Liver (tissue), 3 donors: ENCODE results near the gene FGFR4.

Experiments
- FOXA1 ChIP-seq: IDR thresholded peaks from 2 replicates; pipeline ENCODE4 v1.6.1; 2016; ENCODE audit warnings: antibody characterized with exemption
- GABPA ChIP-seq, 2 donors: IDR thresholded peaks in 1 of 2; conservative IDR thresholded peaks in 1 of 2; 2 replicates each; pipeline ENCODE4 v1.6.1; 2016; ENCODE audit warnings: antibody characterized with exemption in 2 of 2, mild to moderate bottlenecking in 1 of 2, moderate library complexity in 1 of 2
- JUND ChIP-seq, 2 donors: IDR thresholded peaks; 2 replicates each; pipeline ENCODE4 v1.6.1; 2016; ENCODE audit warnings: antibody characterized with exemption in 2 of 2
- SP1 ChIP-seq: IDR thresholded peaks from 2 replicates; pipeline ENCODE4 v1.6.1; 2018; ENCODE audit warnings: antibody characterized with exemption, mild to moderate bottlenecking
- YY1 ChIP-seq: IDR thresholded peaks from 2 replicates; pipeline ENCODE4 v1.6.1; 2016; ENCODE audit warnings: antibody characterized with exemption, mild to moderate bottlenecking
- TF ChIP-seq, protein P1 (sequence below): fragments of 150-350 bp; IDR thresholded peaks from 2 replicates; pipeline ENCODE4 v1.5.1; 2017; ENCODE audit warnings: improper control_type of control experiment, low read depth, low read length; ENCODE audit not compliant: missing input control
- TF ChIP-seq, protein P2 (sequence below): IDR thresholded peaks from 2 replicates; pipeline ENCODE4 v1.6.1; 2016; ENCODE audit warnings: antibody characterized with exemption
- TF ChIP-seq, protein P3 (sequence below): IDR thresholded peaks from 2 replicates; pipeline ENCODE4 v1.6.1; 2016; ENCODE audit warnings: antibody characterized with exemption
- donor health status: healthy.
- donor health status: healthy.

DNA sequence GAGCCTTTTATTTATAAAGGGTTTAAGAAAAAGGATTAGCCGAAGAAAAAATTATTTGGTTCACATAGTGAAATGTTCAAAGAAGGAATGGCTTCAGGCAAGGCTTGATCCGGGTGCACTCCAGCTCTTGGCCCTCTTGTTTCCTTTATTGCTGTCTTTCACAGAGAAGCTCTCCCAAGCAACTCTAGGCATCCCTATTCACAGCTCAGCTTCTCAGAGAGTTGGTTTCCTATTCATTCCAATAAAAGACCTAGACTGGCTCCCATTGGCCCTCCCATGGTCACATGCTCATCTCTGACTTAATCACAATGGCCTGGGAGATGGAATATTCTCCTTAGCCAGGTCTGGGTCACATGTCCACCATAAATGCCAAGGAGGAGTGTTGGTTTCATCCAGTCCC, 9.4 kb upstream of the FGFR4 start:
- TF ChIP-seq, protein P1, sequence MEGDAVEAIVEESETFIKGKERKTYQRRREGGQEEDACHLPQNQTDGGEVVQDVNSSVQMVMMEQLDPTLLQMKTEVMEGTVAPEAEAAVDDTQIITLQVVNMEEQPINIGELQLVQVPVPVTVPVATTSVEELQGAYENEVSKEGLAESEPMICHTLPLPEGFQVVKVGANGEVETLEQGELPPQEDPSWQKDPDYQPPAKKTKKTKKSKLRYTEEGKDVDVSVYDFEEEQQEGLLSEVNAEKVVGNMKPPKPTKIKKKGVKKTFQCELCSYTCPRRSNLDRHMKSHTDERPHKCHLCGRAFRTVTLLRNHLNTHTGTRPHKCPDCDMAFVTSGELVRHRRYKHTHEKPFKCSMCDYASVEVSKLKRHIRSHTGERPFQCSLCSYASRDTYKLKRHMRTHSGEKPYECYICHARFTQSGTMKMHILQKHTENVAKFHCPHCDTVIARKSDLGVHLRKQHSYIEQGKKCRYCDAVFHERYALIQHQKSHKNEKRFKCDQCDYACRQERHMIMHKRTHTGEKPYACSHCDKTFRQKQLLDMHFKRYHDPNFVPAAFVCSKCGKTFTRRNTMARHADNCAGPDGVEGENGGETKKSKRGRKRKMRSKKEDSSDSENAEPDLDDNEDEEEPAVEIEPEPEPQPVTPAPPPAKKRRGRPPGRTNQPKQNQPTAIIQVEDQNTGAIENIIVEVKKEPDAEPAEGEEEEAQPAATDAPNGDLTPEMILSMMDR = no peak
- TF ChIP-seq, protein P2, sequence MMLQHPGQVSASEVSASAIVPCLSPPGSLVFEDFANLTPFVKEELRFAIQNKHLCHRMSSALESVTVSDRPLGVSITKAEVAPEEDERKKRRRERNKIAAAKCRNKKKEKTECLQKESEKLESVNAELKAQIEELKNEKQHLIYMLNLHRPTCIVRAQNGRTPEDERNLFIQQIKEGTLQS = no peak
- no peak for TF ChIP-seq GABPA (IDR thresholded peaks at IDR 0.05 in 1 of 2, conservative IDR thresholded peaks at IDR 0.05 in 1 of 2)
- no peak for TF ChIP-seq SP1
- no peak for TF ChIP-seq FOXA1
- TF ChIP-seq YY1 = no peak
- TF ChIP-seq, protein P3, sequence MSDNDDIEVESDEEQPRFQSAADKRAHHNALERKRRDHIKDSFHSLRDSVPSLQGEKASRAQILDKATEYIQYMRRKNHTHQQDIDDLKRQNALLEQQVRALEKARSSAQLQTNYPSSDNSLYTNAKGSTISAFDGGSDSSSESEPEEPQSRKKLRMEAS = no peak
- no peak for TF ChIP-seq JUND (IDR thresholded peaks at IDR 0.05)
